Measurements from ENCODE around the gene CTNNAL1.

Gene CTNNAL1

GRCh38 chr9:109017061-109017460 is 3.8 kb upstream of the CTNNAL1 start:
- no peak overlapping the region for H3K4me3 ChIP-seq (ENCODE audit: low read length)
- no peak for TF ChIP-seq ZNF274 (IDR thresholded peaks at IDR 0.05; ENCODE audit: low read depth, low read length)

GRCh38 chr9:109016132-109016531 is 2.8 kb upstream of the CTNNAL1 start:
- no peak overlapping the region for H3K4me3 ChIP-seq (ENCODE audit: low read length)
- no peak for TF ChIP-seq ZNF274 (IDR thresholded peaks at IDR 0.05; ENCODE audit: low read depth, low read length)

- TF ChIP-seq ZNF274 (IDR thresholded peaks at IDR 0.05; ENCODE audit: low read depth, low read length), result no peak
Observed at GRCh38 chr9:109014608-109015280, 1.4 kb upstream of the CTNNAL1 start.

GRCh38 chr9:109013679-109014607 is 644 bp upstream of the CTNNAL1 start:
- H3K4me3 ChIP-seq (ENCODE audit: low read length), result no peak overlapping the region; the same call in 1 of the 2 replicates
- TF ChIP-seq ZNF274 (IDR thresholded peaks at IDR 0.05; ENCODE audit: low read depth, low read length), result no peak

More at GRCh38 chr9:109014608-109015280, 1.4 kb upstream of the CTNNAL1 start:
- no peak overlapping the region for H3K4me3 ChIP-seq (ENCODE audit: low read length)

GRCh38 chr9:109012009-109012875 is 1.1 kb downstream of the CTNNAL1 start:
- H3K4me3 ChIP-seq (ENCODE audit: low read length), result peak overlapping the region; percentile 79
- TF ChIP-seq ZNF274 (IDR thresholded peaks at IDR 0.05; ENCODE audit: low read depth, low read length), result no peak

GRCh38 chr9:109011231-109011671 is 2.0 kb downstream of the CTNNAL1 start:
- no peak overlapping the region for H3K4me3 ChIP-seq (ENCODE audit: low read length)
- no peak for TF ChIP-seq ZNF274 (IDR thresholded peaks at IDR 0.05; ENCODE audit: low read depth, low read length)

GRCh38 chr9:109010746-109011145 is 2.6 kb downstream of the CTNNAL1 start:
- H3K4me3 ChIP-seq (ENCODE audit: low read length), result no peak overlapping the region
- no peak for TF ChIP-seq ZNF274 (IDR thresholded peaks at IDR 0.05; ENCODE audit: low read depth, low read length)

- no peak overlapping the region for H3K4me3 ChIP-seq (ENCODE audit: low read length)
- no peak for TF ChIP-seq ZNF274 (IDR thresholded peaks at IDR 0.05; ENCODE audit: low read depth, low read length)
Observed at GRCh38 chr9:109005678-109006077, 7.6 kb downstream of the CTNNAL1 start.

GRCh38 chr9:109003116-109003515 is 10.2 kb downstream of the CTNNAL1 start:
- H3K4me3 ChIP-seq (ENCODE audit: low read length), result no peak overlapping the region
- no peak for TF ChIP-seq ZNF274 (IDR thresholded peaks at IDR 0.05; ENCODE audit: low read depth, low read length)

- no peak for TF ChIP-seq ZNF274 (IDR thresholded peaks at IDR 0.05; ENCODE audit: low read depth, low read length)
- no peak overlapping the region for H3K4me3 ChIP-seq (ENCODE audit: low read length)
Observed at GRCh38 chr9:109002141-109002540, 11.2 kb downstream of the CTNNAL1 start.

- no peak for TF ChIP-seq ZNF274 (IDR thresholded peaks at IDR 0.05; ENCODE audit: low read depth, low read length)
- H3K4me3 ChIP-seq (ENCODE audit: low read length), result no peak overlapping the region
Observed at GRCh38 chr9:109001275-109001676, 12.0 kb downstream of the CTNNAL1 start.

GRCh38 chr9:108997112-108997511 is 16.2 kb downstream of the CTNNAL1 start:
- TF ChIP-seq ZNF274 (IDR thresholded peaks at IDR 0.05; ENCODE audit: low read depth, low read length), result no peak
- H3K4me3 ChIP-seq (ENCODE audit: low read length), result no peak overlapping the region

- no peak overlapping the region for H3K4me3 ChIP-seq (ENCODE audit: low read length)
- TF ChIP-seq ZNF274 (IDR thresholded peaks at IDR 0.05; ENCODE audit: low read depth, low read length), result no peak
Observed at GRCh38 chr9:108996643-108997042, 16.7 kb downstream of the CTNNAL1 start.

- no peak for TF ChIP-seq ZNF274 (IDR thresholded peaks at IDR 0.05; ENCODE audit: low read depth, low read length)
- H3K4me3 ChIP-seq (ENCODE audit: low read length), result no peak overlapping the region
Observed at GRCh38 chr9:108994695-108995094, 18.6 kb downstream of the CTNNAL1 start.

All from GM08714 (cell line).